Stimulated activated CD4-positive, alpha-beta T cell treated with anti-CD3 and anti-CD28 coated beads, TNF-alpha, amount 100 ng/mL, for 4 hours (primary cell): ENCODE data around the gene SCN8A.

ENCODE experiments used
- DNase-seq, 3 experiments: peaks; one replicate each; pipeline ENCODE4 v3.0.0-alpha.2; 2020; ENCODE audit warnings: low read depth in 3 of 3

The SCN8A gene

DNA sequence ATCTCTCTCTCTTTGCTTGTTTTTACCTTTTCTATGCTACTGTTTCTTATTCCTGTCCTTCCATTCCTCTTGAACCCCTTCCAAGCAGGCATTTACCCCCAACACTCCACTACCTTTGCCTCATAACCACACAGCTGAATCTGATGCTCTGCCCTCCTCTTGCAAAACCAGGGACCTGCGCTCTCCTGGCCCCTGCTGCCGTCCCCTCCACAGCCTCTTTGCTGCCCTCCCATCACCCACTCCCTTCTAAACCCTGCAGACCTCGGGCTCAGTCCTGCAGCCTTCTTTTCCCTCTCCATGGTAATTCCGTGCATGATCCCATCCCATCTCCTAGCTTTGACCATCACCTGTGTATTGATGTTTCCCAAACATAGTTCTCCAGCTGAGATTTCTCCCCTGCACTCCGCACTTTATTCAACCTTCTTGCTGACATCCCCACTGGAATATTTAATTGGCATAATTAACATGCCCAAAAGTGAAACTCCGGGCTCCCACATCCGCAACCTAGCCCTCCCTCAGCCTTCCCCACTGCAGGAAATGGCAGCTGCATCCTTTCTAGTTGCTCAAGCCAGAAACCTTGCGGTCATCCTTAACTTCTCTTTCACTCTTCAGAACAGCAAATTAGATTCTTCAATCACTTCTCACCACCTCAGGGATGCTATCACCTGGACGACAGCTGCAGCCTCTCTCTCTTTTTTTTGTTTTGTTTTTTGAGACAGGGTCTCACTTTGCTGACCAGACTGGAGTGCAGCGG lies 241.5 kb downstream of the SCN8A start:
- no peak for DNase-seq

DNA sequence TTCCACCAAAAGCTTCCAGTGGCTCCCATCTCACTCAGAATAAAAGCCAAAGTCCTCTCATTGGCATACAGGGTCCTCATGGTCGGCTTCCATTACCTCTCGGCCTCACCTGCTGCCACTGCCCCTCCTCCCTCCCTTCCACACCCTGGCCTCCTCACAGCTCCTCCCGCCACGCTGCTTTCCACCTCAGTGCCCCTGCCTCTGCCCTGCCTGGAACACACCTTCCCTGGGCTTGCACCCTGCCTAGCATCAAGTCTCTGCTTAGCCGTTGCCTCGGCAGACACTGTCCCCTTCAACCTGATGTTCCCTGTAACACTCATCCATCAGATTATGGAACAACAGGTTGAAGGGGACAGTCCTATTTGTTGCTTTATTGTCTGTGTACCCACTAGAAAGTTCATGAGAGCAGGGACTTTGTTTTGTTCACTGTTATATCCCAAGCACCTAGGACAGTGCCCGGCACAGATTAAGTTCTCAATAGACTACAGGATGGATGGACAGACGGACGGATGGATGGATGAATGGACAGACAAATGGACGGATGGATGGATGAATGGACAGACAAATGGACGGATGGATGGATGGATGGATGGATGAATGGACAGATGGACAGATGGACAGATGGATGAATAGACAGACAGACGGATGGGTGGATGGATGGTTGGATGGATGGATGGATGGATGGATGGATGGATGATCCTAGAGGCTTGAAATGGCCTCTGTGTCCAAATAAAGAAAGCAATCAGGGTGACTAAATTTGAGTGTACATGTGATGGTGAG lies 242.6 kb downstream of the SCN8A start:
- DNase-seq: no peak

DNA sequence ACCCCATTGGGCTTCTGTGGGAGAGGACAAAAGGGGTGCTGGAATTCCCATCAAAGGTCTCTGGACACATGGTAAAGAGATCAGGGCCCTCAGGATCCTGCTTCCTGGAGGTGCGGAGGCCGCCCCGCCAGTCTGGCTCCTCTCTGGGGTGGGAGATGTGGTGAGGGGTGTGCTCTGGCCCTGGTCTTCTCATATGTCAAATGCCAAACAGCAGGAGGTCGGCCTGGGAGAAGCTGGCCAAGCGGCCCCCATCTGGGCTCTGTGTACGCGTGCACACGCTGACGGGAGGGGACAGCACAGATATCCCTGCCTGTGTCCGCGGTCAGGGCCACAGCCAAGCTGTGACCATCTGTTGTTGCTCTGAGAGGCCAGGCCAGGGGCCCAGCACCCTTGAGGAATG lies 243.4 kb downstream of the SCN8A start:
- DNase-seq: no peak

DNA sequence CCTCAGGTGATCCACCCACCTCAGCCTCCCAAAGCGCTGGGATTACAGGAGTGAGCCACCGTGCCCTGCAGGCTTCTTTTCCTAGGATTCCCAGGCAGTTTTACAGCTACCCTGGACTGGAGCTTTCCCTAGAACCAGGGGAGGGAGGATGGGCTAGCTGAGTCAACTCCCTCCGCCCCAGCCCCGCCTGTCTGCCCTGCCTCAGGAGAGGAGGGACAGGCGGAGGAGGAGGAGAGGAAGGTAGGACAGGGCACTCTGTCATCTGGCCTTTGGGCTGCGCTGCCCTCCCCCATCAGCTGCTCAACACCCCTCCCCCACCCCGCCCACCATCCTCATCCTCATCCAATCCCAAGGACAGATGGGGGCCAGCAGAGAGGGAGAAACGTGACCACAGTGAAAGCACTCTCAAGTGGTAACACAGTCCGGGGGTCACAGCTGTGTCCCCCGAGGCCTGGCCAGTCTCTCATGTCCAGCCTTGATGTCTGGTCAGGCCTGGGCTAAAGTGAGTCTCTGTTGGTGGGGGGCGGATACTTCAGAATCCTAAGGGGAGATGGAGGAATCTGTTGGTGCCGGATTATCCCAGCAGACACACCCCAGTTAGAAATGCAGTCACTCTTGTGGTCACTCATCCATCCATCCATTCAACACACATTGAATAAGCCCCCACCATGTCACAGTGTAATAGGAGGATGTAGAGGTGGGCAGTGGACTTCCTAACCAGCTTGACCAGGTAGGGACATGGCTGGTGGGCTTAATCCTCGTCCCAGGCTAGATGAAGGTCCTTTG lies 245.2 kb downstream of the SCN8A start:
- DNase-seq: no peak

DNA sequence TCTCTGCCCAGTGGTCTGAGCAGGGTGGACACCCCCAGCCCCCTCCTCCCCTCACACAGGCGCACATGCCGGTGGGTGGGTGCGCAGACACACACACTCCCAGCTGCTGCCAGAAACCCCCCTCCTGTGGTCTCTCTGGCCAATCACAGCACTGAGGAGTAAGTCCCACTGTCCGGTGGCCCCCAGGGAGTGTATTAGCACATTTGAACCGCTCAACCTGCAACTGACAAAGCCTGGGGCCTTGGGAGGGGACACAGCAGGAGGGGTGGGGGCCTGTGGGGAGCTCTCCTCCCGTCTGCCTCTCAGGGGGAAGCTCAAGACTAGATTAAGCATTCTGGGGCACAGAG lies 245.8 kb downstream of the SCN8A start:
- no peak for DNase-seq

DNA sequence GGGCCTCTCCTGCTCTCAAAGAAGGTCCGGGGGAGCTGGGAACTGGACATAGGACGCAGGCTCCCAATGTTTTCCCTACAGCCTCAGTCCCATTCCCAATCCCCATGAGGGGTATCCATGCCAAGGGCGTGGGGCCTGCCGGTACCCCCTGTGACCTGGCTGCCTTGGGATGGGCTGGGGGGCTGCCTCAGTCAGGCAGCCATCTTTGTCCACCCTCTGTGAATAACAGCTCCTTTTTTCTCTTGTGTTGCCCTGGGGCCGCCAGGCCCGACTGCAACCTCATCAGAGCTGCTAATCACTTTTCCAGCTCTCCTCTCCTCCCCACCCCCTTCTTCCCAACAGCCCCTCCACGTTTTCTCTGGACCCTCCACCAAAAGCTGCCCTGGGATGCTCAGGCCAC lies 246.3 kb downstream of the SCN8A start:
- DNase-seq: no peak

DNA sequence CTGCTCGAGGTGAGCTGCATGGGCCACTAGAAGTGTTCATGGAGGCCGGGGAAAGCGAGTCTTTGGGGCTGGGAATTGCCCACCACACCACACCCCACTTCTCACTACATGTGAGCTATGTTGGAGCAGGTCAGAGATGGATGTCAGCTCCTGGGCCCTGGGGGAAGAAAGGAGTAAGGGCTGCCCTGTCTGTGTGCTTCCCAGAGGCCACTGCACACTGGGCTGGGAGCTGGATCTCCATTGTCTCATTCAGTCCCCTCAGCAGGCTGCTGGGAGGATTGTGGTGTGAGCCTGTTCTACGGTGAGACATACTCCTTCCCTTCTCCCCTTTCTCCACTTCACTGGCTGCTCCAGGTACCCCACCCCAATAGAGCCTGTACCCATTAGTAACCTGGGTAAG lies 247.0 kb downstream of the SCN8A start:
- no peak for DNase-seq

DNA sequence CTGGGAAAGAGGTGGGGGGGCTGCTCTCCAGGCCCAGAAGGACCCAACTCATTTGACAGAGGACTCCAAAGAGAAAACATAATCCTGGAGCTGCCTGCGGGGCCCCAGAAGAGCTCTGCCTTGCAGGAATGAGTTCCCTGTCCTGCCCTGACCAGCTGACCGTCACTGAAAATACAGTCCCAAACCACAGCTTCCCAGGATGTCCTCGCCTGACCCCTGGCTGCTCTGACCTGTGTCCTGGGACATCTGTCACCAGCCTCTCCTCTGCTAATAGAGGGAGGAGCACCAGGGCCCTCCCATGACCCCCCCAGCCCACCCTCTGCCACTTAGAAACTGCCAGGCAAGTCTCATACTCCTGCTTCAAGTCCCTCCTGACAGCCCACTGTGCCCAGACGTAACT lies 247.7 kb downstream of the SCN8A start:
- no peak for DNase-seq

DNA sequence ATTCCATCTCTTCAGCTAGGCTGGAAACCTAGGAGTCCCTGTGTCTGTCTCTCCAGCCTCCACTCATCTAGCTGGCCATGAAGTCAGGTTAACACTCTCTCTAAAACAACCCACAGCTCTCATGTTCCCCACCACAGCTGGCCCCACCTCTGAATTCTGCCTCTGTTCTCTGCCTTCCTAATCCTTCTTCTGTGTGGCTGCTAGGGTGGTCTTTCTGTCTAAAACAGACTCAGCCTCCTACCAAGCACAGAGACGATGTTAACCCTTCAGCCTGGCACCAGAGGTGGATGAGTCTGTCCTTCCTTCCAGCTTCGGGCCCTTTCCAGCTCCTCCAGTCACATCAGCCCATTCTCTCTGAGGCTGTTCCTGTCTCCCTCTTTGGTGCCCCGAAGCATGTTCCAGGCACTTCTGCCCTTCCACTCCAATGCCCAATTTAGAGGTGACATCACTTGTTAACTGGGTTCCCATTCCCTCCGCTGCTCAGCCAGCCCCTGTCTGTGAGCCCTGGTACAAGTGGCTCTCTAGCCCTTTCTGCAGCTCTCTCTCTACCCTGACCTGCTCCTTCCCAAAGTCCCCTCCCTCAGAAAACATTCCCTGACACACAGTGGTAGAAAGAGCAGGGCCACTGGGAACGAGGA lies 248.4 kb downstream of the SCN8A start:
- DNase-seq: no peak

DNA sequence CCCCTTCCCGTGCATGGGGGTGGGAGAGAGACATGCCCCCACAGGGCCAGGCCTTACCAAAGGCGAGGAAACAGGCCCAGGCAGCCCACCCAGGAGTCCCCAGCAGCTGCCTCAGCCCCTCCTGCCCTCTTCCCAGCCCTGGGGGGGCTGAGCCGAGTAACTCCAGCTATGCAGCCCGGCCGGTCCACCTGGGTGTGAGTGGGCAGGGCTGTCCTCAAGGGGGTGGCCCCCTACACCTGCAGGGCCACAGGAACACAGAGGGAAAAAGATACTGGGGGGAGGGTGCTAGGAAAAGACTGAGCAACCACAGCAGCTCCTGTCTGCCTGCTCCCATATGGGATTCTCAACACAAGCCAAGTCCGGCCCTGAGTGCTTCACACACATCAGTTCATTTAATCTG lies 249.9 kb downstream of the SCN8A start:
- no peak for DNase-seq

DNA sequence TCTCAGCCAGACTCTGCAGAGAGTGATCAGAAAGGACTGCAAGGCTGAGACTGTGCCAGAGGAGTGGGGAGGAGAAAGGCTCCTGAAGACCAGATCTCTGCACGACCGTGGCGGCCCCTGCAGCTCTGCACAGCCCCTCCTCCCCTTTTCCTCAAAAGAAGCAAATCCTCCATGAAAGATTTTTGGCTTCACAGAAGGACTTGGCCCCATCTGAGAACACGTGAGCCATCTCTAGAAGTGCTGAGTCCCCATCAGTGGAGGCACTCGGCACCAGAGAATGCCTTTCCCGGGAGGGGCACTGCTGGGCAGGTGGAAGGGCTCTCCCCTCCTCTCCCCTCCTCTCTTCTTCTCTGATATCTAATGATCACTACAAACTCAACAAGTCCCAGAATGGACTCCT lies 250.7 kb downstream of the SCN8A start:
- DNase-seq: no peak

DNA sequence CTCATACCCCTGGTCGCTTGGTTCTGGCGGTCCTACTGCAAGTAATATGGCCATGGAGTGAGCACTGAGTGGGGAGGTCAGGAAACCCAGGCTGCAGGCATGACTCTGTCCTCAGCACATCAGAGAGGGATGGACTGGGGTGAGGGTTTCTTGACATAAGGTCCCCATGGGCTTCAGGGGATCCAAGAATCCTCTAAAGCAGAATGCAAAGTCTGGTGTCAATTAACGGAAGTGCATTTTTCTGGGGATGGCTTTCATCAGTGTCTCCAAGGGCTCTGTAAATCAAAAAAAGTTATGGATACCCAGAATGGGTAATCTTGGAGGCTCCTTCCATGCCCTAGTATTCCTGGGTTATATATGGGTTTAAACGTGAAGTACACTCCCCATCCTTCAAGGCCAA lies 253.8 kb downstream of the SCN8A start:
- no peak for DNase-seq

DNA sequence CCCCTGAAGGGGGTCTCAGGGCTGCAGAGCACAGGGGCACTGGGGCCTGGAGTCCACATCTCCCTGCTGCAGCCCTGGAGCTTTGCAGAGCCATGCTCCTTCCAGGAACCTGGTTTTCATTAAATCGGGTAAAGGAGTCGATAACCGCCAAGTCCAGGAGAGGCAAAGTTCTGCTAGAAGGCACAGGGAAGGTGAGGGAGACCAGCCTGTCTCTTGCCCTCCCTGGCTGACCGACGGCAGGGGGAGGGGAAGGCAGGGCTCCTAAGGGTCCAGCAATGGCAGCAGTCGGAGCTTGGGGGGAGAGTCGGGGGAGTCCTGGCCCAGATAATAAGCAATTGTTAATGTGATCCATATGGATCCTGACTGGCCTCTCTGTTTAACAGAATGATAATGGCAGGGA lies 254.4 kb downstream of the SCN8A start:
- no peak for DNase-seq

DNA sequence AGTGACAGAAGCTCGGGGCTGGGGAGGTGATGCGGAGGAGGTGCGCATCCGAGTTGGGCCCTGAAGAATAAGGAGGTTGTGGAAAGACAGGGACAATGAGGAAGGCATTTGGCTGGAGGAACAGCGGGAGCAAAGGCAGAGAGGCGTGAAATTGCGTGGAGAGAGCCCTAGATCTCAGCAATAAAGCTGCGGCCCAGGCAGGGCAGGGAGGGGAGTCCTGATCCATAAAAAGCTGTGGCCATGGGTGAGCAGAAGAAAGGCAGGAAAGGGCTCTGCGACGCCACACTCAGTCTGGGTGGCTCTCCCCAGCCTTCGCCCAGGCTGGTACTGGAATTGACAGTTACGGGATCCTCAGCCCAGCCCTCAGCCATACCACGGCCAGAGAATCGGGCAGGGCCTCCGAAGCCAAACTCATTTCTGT lies 255.2 kb downstream of the SCN8A start:
- DNase-seq: no peak

DNA sequence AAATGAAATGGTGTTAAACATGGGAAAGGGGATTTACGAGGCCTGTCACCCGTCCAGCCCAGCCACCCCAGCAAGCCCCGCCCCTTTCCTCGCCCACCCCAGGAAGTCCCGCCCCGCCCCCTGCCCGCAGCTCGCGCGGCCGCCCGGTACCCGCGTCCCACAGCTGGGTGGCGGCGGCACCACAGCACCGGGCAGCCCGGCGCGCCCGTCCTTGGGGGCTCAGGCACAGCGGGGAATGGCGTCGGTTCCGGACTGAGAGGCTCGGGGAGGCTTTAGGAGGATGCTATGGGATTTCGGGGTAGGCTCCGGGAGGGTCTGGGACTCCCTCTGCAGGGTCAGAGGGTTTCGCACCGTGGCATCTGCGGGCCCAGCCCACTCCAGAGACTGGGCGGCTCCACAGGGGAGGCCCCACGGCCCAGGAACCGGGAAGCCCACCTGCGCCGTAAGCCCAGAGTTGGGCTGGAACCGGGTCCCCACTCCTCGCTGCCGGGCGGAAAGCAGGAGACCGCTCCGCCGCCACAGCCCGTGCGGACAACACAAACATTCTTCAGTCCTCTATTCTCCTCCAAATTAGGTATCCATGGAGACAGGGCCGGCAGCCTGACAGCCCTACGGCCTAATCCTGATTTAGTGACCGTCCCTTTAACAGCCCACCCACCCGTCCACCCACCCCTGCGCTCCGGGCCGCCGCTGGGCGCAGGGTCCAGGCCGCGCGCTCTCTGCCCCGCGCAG lies 256.0 kb downstream of the SCN8A start:
- peak; percentile 26 to 38 (median 33) for DNase-seq

DNA sequence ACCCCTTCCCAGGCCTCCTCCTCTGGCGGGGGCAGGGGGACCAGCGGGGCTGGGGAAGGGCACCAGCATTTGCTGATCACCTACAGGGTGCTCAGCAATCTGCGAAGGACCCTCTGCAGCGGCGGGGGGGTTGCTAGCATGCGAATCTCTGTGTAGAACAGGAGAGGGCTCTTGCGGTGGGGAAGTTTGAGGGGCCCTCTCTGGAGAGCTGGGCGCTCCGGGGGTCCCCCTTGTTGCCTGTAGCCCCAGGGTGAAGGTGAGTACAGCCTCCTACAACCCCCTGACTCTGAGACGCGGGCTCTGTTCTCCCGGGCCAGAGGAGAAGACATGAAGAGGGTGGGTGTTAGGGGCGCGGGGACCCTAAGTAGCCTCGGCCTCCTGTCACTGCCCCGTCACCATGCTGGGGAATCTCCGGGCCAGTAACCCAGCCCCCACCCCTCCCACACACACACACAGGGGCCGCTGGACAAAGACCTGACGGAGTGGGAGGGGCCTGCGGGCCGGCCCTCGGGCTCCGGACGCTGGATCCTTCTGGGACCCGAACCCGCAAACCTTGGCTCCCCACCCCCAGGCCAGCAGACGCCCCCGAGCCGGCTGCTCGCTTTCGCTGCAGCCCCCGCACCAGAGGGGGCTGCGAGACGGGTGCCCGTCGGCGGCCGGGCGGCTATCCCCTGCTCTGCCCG lies 256.8 kb downstream of the SCN8A start:
- no peak for DNase-seq

DNA sequence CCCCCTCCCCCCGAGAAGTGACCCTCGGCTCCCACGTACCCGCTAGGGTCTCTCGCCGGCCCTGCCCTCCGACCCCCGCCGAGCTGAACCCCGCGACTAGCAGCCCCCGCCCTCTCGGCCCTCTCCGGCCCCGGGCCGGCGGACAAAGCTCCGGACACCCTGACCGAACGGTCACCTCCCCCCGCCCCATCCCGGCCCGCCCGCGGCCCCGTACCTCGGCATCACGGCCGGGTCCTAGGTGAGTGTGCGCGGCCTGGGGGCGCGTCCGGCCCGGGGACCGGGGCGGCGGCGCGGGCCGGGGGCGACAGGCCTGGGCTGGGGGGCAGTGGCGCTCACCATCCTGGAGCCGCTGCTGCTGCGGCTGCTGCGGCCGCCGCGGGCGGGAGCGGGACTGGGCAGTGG lies 257.3 kb downstream of the SCN8A start, which contains the start of gene FIGNL2:
Gene FIGNL2 (minus strand): TSS at position 393 of the 402 bp plus-strand sequence. CDS start 26,305 bp downstream, outside the sequence.
- DNase-seq: no peak

DNA sequence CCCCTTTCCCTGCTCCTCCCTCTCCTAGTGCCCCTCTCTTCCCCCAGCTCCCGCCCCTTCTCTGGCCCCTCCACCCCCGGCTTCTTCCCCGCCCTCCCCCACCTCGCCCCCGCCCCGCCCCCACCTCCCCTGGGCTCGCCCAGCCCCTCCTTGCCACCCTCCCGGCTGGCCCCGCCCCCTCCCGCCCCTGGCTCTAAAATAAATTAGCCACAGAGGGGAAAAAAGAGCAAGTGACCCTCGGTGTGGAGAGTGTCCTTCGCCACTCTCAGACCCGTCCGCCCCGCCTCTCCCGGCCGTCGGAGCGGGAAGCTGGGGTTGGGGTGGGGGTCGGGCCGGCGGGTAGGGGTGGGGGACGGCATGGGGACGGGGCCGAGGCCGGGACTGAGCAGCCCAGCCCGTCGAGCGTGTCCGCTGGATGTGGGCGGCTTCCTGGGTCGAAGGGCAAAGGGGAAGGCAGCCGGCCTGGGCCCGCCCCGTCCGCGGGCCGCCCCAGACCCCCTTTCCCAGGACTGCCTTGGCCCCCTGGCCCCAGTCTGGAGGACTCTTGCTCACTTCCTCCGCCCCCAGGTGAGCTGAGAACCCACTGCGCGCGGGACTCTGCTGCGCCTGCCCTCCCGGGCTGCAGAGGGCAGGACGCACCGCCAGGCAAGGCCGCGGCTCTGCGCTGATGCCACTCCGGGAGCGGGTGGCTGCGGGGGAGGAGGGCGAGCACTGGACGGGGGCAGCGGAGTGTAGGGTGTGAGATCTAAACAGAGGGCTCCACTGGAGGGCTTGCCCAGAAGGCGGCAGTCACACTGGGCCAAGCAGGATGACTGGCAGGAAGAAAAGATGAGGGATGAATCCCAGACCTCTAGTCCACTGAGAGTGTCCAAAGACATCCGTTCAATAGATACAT lies 258.1 kb downstream of the SCN8A start:
- DNase-seq: no peak

DNA sequence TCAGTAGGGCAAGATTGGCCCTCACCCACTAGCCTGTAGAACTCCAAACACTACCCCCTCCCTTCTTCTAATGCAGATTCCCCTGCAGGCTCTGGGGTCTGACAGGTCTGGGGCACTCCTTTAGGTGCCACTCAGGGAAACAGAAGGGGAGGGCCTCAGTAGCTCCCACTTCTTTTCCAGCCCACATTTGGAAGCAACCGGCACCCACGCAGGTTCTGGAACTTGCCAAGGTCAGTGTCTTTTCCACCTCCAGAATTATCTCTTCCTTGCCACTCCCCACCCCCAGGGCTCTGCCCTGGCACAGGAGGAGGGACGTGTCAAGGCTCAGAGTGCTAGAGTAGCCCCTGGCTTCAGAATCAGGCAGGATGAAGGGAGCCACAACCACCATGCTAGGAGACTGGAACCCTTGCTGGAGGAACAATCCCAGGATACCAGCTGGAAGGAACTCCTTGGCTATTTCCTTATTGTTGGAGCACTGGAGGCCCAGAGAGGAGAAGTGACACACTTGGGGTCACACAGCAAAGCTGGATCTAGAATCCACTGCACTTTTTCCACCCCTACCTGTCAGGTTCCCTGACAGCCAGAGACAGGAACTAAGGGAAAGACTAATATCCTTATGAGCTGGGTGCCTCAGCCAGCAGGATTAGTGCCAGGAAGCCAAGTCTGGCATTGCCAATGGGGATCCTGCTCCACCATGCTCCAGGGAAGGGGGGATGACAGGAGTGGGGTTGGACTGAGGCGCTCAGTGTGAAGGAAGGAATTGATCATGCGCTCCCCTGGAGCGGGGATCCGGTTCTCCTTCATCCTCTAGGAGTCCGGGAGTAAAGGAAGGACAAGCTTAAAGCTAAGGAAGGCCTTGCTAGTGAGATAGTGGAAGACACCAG lies 259.3 kb downstream of the SCN8A start:
- no peak for DNase-seq
